A673 (cell line): ENCODE measurements around the gene CPLX3.

Experiments
- EZH2 ChIP-seq: fragments of 200-600 bp; sonication (generic); IDR thresholded peaks from 2 replicates; pipeline ENCODE4 v1.6.1; 2017; ENCODE audit warnings: borderline replicate concordance, low read depth, mild to moderate bottlenecking, mixed read lengths, antibody characterized with exemption, low read length; ENCODE audit not compliant: poor library complexity, severe bottlenecking
- TF ChIP-seq, protein P1 (sequence below): fragments of 300-800, 200-600 bp; sonication (generic); conservative IDR thresholded peaks from 2 replicates; pipeline ENCODE4 v1.5.1; 2017; ENCODE audit warnings: low read depth, mild to moderate bottlenecking, antibody characterized with exemption, low read length, moderate library complexity, mixed read lengths

DNA sequence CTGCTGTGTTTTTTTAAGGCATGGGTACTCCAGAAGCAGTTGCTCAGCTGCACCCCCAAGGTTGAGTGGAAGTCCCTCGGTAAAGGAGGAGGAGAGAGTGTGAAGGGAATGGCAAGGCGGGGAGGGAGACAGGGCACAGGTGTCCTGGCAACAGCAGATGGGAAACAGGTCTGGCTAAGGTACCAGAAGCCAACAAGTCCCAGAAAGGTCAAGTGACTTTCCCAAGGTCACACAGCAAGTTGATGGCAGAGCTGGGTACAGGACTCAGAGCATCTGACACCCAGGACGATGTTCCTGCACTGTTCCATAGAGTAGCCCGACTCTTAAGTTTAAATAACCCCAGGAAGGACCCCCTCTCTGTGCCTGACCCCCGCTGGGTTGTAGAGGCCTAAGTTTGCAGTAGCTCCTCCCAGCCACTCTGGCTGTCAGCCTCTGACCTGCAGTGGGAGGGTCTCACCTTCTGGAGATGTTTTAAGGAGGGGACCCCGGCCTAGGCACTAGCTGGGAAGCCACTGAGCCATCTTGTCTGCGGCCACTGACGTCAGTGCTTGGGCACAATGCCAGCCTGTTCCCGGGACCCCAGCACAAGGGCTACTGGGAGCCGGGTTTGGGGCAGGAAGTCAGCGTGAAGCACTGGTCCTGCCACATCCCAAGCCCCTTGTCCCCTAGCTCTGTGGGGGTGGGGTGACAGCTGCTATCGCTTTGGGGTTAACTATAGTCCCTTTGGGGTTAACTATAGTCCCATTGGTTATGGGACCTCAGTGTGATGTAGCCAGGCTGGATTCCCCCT lies 34.0 kb upstream of the CPLX3 start:
- TF ChIP-seq EZH2 = no peak
- TF ChIP-seq, protein P1, sequence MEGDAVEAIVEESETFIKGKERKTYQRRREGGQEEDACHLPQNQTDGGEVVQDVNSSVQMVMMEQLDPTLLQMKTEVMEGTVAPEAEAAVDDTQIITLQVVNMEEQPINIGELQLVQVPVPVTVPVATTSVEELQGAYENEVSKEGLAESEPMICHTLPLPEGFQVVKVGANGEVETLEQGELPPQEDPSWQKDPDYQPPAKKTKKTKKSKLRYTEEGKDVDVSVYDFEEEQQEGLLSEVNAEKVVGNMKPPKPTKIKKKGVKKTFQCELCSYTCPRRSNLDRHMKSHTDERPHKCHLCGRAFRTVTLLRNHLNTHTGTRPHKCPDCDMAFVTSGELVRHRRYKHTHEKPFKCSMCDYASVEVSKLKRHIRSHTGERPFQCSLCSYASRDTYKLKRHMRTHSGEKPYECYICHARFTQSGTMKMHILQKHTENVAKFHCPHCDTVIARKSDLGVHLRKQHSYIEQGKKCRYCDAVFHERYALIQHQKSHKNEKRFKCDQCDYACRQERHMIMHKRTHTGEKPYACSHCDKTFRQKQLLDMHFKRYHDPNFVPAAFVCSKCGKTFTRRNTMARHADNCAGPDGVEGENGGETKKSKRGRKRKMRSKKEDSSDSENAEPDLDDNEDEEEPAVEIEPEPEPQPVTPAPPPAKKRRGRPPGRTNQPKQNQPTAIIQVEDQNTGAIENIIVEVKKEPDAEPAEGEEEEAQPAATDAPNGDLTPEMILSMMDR = no peak
